AG09309 (cell line): ENCODE data around the gene RIN3.

Experiments used
- DNase-seq: peaks from one replicate; pipeline ENCODE4 v3.0.0-alpha.2; 2010; ENCODE audit warnings: low read depth
- H3K4me3 ChIP-seq: 2 replicates; pipeline ENCODE4 v1.5.1; 2011; ENCODE audit warnings: mild to moderate bottlenecking, low read depth, low read length, moderate library complexity; ENCODE audit not compliant: control insufficient read depth
- CTCF ChIP-seq: IDR thresholded peaks from 2 replicates; pipeline ENCODE4 v1.5.1; 2011; ENCODE audit warnings: mild to moderate bottlenecking, low read depth, low read length, inconsistent platforms; ENCODE audit not compliant: insufficient read depth, control insufficient read depth; ENCODE audit errors: missing control alignments

RIN3 gene

GRCh38 chr14:92693998-92694795 is 180.6 kb downstream of the RIN3 start:
- DNase-seq: no peak
- no peak overlapping the region for H3K4me3 ChIP-seq
- TF ChIP-seq CTCF: no peak

GRCh38 chr14:92694807-92695206 is 181.2 kb downstream of the RIN3 start:
- no peak for TF ChIP-seq CTCF
- DNase-seq: no peak
- H3K4me3 ChIP-seq: no peak overlapping the region

GRCh38 chr14:92695562-92695961 is 182.0 kb downstream of the RIN3 start:
- DNase-seq: no peak

GRCh38 chr14:92696366-92696765 is 182.8 kb downstream of the RIN3 start:
- no peak for TF ChIP-seq CTCF
- H3K4me3 ChIP-seq: no peak overlapping the region
- no peak for DNase-seq

More at GRCh38 chr14:92695562-92695961, 182.0 kb downstream of the RIN3 start:
- no peak for TF ChIP-seq CTCF
- no peak overlapping the region for H3K4me3 ChIP-seq

- DNase-seq: no peak
- no peak overlapping the region for H3K4me3 ChIP-seq
- TF ChIP-seq CTCF: no peak
Measured at GRCh38 chr14:92698393-92698792, 184.8 kb downstream of the RIN3 start.

- H3K4me3 ChIP-seq: no peak overlapping the region
- no peak for TF ChIP-seq CTCF
- DNase-seq: no peak
Measured at GRCh38 chr14:92701826-92702225, 188.2 kb downstream of the RIN3 start.
